K562 (cell line): ENCODE data around the gene C1QTNF6. TPM values are rescaled to one million over a fixed set of nuclear protein-coding genes. Genes with fewer than 3 reads are reported as not detected.
A peak's percentile ranks its signal among the peaks of the same experiment; 100 is the strongest.

Experiments used
- ATAC-seq: fragments of 200-7000 bp; cut with Tn5 transposase; 3 replicates; pipeline ENCODE4 v1.9.1; 2020; ENCODE audit warnings: moderate library complexity
- BruUV-seq: library from RNA; stranded (reverse); fragments of 400-500 nt; replicated peaks from 2 replicates; lab custom pipeline; 2021; lab: Mats Ljungman, UMichigan
- CTCF ChIA-PET: fragments of 300-600 bp; formaldehyde crosslinking; extraction: SDS; loops from one replicate; lab custom pipeline; 2021; ENCODE audit warnings: low intra/inter-chr PET ratio; lab: Yijun Ruan, JAX
- POLR2A ChIA-PET: fragments of 300-600, 350-650 bp; sonication (Branson Sonifier 250); formaldehyde crosslinking; extraction: SDS; loops from one replicate; lab custom pipeline; 2021; ENCODE audit warnings: antibody characterized with exemption, inconsistent platforms; lab: Yijun Ruan, JAX
- DNase-seq, 4 experiments: peaks; one replicate each; pipeline versions ENCODE4 v3.0.0 to v3.0.0-alpha.2; 2011 to 2018; ENCODE audit warnings: low spot score in 3 of 4, mixed read lengths in 3 of 4; ENCODE audit errors: extremely low read depth in 1 of 4
- FAIRE-seq: peaks from 2 replicates; lab custom pipeline; 2011; peaks lifted over from hg19 to GRCh38; lab: Jason Lieb, UNC
- H2AFZ ChIP-seq: 2 replicates; pipeline ENCODE4 v1.6.0; 2011; ENCODE audit warnings: low read depth, low read length, control low read depth, inconsistent platforms
- H3K27ac ChIP-seq: fragments of 200-600 bp; 3 replicates; pipeline ENCODE4 v1.8.0; 2011; ENCODE audit warnings: low read depth, mild to moderate bottlenecking, control low read depth, inconsistent platforms, low read length, moderate library complexity, mixed read lengths; ENCODE audit errors: extremely low read depth
- H3K27me3 ChIP-seq, 2 experiments: fragments of 300-600 bp in 1 of 2; 2 replicates in 1 of 2; 3 replicates in 1 of 2; pipeline versions ENCODE4 v1.6.0 to v1.8.0; 2011; ENCODE audit warnings: inconsistent platforms in 2 of 2, low read length in 2 of 2, mild to moderate bottlenecking in 1 of 2, mixed read lengths in 1 of 2, moderate library complexity in 1 of 2; ENCODE audit not compliant: control insufficient read depth in 2 of 2, insufficient read depth in 2 of 2
- H3K36me3 ChIP-seq: fragments of 300-600 bp; 3 replicates; pipeline ENCODE4 v1.8.0; 2011; ENCODE audit warnings: mild to moderate bottlenecking, low read length, inconsistent platforms; ENCODE audit not compliant: control insufficient read depth, insufficient read depth
- H3K4me1 ChIP-seq, 2 experiments: fragments of 200-600 bp in 1 of 2; replicated peaks in 1 of 2; 2 replicates in 1 of 2; 3 replicates in 1 of 2; pipeline versions ENCODE4 v1.5.1 to v1.8.0; 2011; ENCODE audit warnings: inconsistent platforms in 2 of 2, low read length in 2 of 2, mild to moderate bottlenecking in 1 of 2, mixed read lengths in 1 of 2, moderate library complexity in 1 of 2; ENCODE audit not compliant: control insufficient read depth in 2 of 2, insufficient read depth in 2 of 2
- H3K4me2 ChIP-seq: 2 replicates; pipeline ENCODE4 v1.6.1; 2011; ENCODE audit warnings: low read length, control low read depth, inconsistent platforms, mixed read lengths; ENCODE audit not compliant: insufficient read depth
- H3K4me3 ChIP-seq: fragments of 200-600 bp; sonication (generic), shearing (Covaris generic); 2 replicates; pipeline ENCODE4 v1.5.1; 2016; ENCODE audit warnings: control low read depth, inconsistent platforms
- H3K79me2 ChIP-seq: fragments of 200-600 bp; 3 replicates; pipeline ENCODE4 v1.8.0; 2011; ENCODE audit warnings: low read length, inconsistent platforms; ENCODE audit not compliant: control insufficient read depth, insufficient read depth
- H3K9ac ChIP-seq, 2 experiments: 2 replicates each; pipeline versions ENCODE4 v1.6.0 to v1.6.1; 2011; ENCODE audit warnings: low read depth in 2 of 2, low read length in 2 of 2, control low read depth in 1 of 2, inconsistent platforms in 1 of 2, mild to moderate bottlenecking in 1 of 2, mixed read lengths in 1 of 2; ENCODE audit not compliant: insufficient read depth in 1 of 2
- H3K9me1 ChIP-seq: one replicate; pipeline ENCODE4 v1.6.0; 2011; ENCODE audit warnings: inconsistent platforms, mild to moderate bottlenecking, low read length, moderate library complexity; ENCODE audit not compliant: control insufficient read depth, insufficient read depth
- H3K9me3 ChIP-seq: replicated peaks from 2 replicates; pipeline ENCODE4 v1.5.1; 2011; ENCODE audit warnings: low read depth, low read length, inconsistent platforms; ENCODE audit not compliant: control insufficient read depth, insufficient read depth
- H4K20me1 ChIP-seq: replicated peaks from 2 replicates; pipeline ENCODE4 v1.6.1; 2011; ENCODE audit warnings: low read length, inconsistent platforms, mixed read lengths; ENCODE audit not compliant: control insufficient read depth, insufficient read depth
- BMI1 ChIP-seq: fragments of 150-350 bp; IDR thresholded peaks from 2 replicates; pipeline ENCODE4 v1.6.1; 2014; ENCODE audit warnings: low read length
- FOXA3 ChIP-seq, 2 experiments: fragments of 450-650 bp in 1 of 2; sonication (generic) in 1 of 2; formaldehyde crosslinking; IDR thresholded peaks in 1 of 2; conservative IDR thresholded peaks in 1 of 2; 2 replicates each; pipeline versions ENCODE4 v1.4.0 to v1.8.0; 2020 to 2022; ENCODE audit warnings: mild to moderate bottlenecking in 2 of 2, missing genetic modification reagents in 1 of 2
- IRF2 ChIP-seq: sonication (generic); formaldehyde crosslinking; IDR thresholded peaks from 2 replicates; pipeline ENCODE4 v1.8.1; 2022; ENCODE audit warnings: mild to moderate bottlenecking, missing genetic modification reagents
- POLR2AphosphoS5 ChIP-seq: IDR thresholded peaks from 2 replicates; pipeline ENCODE4 v1.6.1; 2011; ENCODE audit warnings: mild to moderate bottlenecking, low read depth, low read length, moderate library complexity; ENCODE audit not compliant: control insufficient read depth, insufficient read depth
- POLR3A ChIP-seq: IDR thresholded peaks from 2 replicates; pipeline ENCODE4 v1.6.1; 2011; ENCODE audit warnings: borderline replicate concordance, mild to moderate bottlenecking, moderate library complexity; ENCODE audit not compliant: insufficient read length, insufficient read depth; ENCODE audit errors: extremely low read depth
- PTTG1 ChIP-seq: fragments of 450-650 bp; IDR thresholded peaks from 2 replicates; pipeline ENCODE4 v1.6.1; 2016; ENCODE audit warnings: low read depth, mild to moderate bottlenecking, missing genetic modification characterization, missing compliant biosample characterization
- SIN3A ChIP-seq, 2 experiments: fragments of 150-350 bp in 1 of 2; IDR thresholded peaks; 2 replicates each; pipeline ENCODE4 v1.6.1; 2011 to 2016; ENCODE audit warnings: borderline replicate concordance in 2 of 2, low read depth in 2 of 2, low read length in 2 of 2, mild to moderate bottlenecking in 2 of 2, moderate library complexity in 2 of 2; ENCODE audit not compliant: control insufficient read depth in 1 of 2
- SIX5 ChIP-seq, 2 experiments: IDR thresholded peaks; 2 replicates each; pipeline ENCODE4 v1.6.1; 2011; ENCODE audit warnings: low read length in 2 of 2, borderline replicate concordance in 1 of 2, low read depth in 1 of 2, mild to moderate bottlenecking in 1 of 2, moderate library complexity in 1 of 2; ENCODE audit not compliant: insufficient read depth in 1 of 2
- U2AF1 ChIP-seq: fragments of 200-400 bp; formaldehyde crosslinking; optimal IDR thresholded peaks from 2 replicates; pipeline ENCODE3; 2017; ENCODE audit warnings: mild to moderate bottlenecking, low read depth, low read length, moderate library complexity
- ZNF212 ChIP-seq: fragments of 450-650 bp; formaldehyde crosslinking; IDR thresholded peaks from 2 replicates; pipeline ENCODE4 v1.4.0; 2020; ENCODE audit warnings: mild to moderate bottlenecking
- ZNF354B ChIP-seq: fragments of 250-450 bp; sonication (Bioruptor Pico); IDR thresholded peaks from 2 replicates; pipeline ENCODE4 v1.4.0; 2020
- ZNF592 ChIP-seq: fragments of 450-650 bp; IDR thresholded peaks from 2 replicates; pipeline ENCODE4 v1.6.1; 2017; ENCODE audit warnings: antibody characterized with exemption, mild to moderate bottlenecking
- ZNF609 ChIP-seq: sonication (generic); formaldehyde crosslinking; IDR thresholded peaks from 2 replicates; pipeline ENCODE4 v1.8.1; 2023; ENCODE audit warnings: missing genetic modification reagents, mild to moderate bottlenecking, borderline replicate concordance
- WGBS: fragments of 100-300 bp; shearing (Covaris generic); methylation state at CpG from one replicate; pipeline ENCODE4 v1.1.6; 2016; ENCODE audit warnings: low coverage, mixed read lengths; ENCODE audit not compliant: insufficient coverage; ENCODE audit errors: missing lambda C conversion rate; 5-methylcytosine and 5-hydroxymethylcytosine counted together
- in situ Hi-C: fragments of 300-500 bp; cut with MboI; formaldehyde crosslinking; loops from 4 replicates; pipeline ENCODE4 v1.15.0; 2018; ENCODE audit warnings: inconsistent platforms, mixed read lengths
- intact Hi-C: fragments of 100-400 bp; cut with micrococcal nuclease; formaldehyde crosslinking; loops from 2 replicates; pipeline ENCODE4 v1.14.2; 2022
- polyA plus RNA-seq, 8 experiments: library from polyadenylated mRNA; depleted of rRNA in 4 of 8; stranded (reverse) in 5 of 8; unstranded in 3 of 8; fragments of >200 nt; fragmentation: Nextera tagmentation in 2 of 8; fragmentation: Illumina TruSeq in 1 of 8; extraction: Ambion mirVana in 2 of 8; extraction: Trizol in 1 of 8; gene quantifications; 2 replicates each; pipeline versions ENCODE4 v1.2.1 to v1.2.3, GENCODE V29; 2011 to 2014; ENCODE audit warnings: inconsistent platforms in 1 of 8, missing spikeins in 1 of 8
- total RNA-seq, 7 experiments: library from RNA; depleted of rRNA in 6 of 7; stranded (reverse); fragments of >200 nt in 6 of 7; fragmentation: Illumina TruSeq in 2 of 7; extraction: Trizol in 2 of 7; gene quantifications; 2 replicates each; pipeline versions ENCODE4 v1.2.1 to v1.2.3, GENCODE V29; 2011 to 2021; ENCODE audit warnings: low replicate concordance in 1 of 7

C1QTNF6 gene
- total and polyA plus RNA-seq, 9 of the 15 experiments (the other 6 are each of a cell fraction or from before 2014, with no cell fraction given), result 0.18 to 0.92 (median 0.55) TPM

GRCh38 chr22:37195921-37196320 lies 7.9 kb upstream of the C1QTNF6 start:
- DNase-seq (no peak), ATAC-seq (no peak), FAIRE-seq (no peak)
- Histone ChIP-seq H3K27ac (no peak overlapping the region), H3K27me3 (no peaks in the 10 kb centered on the region), H3K36me3 (no peaks in the 10 kb centered on the region), H3K4me3 (no peak overlapping the region), H3K9ac (no peak overlapping the region), H3K4me1 (peaks cover 23 to 40% of the 10 kb centered on the region in 2 experiments), H4K20me1 (no peaks in the 10 kb centered on the region), H3K4me2 (no peak overlapping the region), H3K9me1 (no peaks in the 10 kb centered on the region), H3K9me3 (peaks cover 3% of the 10 kb centered on the region; the same call in 1 of the 2 replicates), H2AFZ (no peak overlapping the region), H3K79me2 (peaks cover 2% of the 10 kb centered on the region; the same call in 1 of the 3 replicates)
- intact Hi-C loops, result loop anchor here (10.0 kb wide), 1 partner anchor 411 kb away; no protein-coding TSS in a partner anchor
- CTCF ChIA-PET, result no interaction called here
- POLR2A ChIA-PET, result no interaction called here
- WGBS, result 52% methylated on average over 4 of the region's 4 CpGs
- no TSS peak for BruUV-seq
- in situ Hi-C loops, result no loop called here
- TF ChIP-seq SIN3A (IDR thresholded peaks at IDR 0.05; ENCODE audit: borderline replicate concordance in 2 of 2, control insufficient read depth in 1 of 2, low read depth in 2 of 2, low read length in 2 of 2) (no peak), ZNF609 (CRISPR knock-in tag) (no peak), SIX5 (IDR thresholded peaks at IDR 0.05; ENCODE audit: borderline replicate concordance in 1 of 2, insufficient read depth in 1 of 2, low read depth in 1 of 2, low read length in 2 of 2) (no peak), IRF2 (no peak), PTTG1 (tag) (0 out of 2 replicates have a peak, but pooled peaks have one; percentile 20), FOXA3 (CRISPR knock-in tag; conservative IDR thresholded peaks at IDR 0.05 in 1 of 2, IDR thresholded peaks at IDR 0.05 in 1 of 2) (no peak), ZNF592 (peak; percentile 64; the same call in 1 of the 2 replicates), POLR3A (no peak), ZNF212 (CRISPR knock-in tag) (no peak), POLR2AphosphoS5 (no peak), BMI1 (no peak), ZNF354B (CRISPR knock-in tag) (0 out of 2 replicates have a peak, but pooled peaks have one; percentile 52), U2AF1 (no peak)
